HUES64 (cell line): ENCODE results near the gene LBP.

Experiments
- H3K27ac ChIP-seq: 2 replicates; pipeline ENCODE4 v1.7.0; 2013; ENCODE audit warnings: low read depth, low read length, inconsistent platforms
- H3K27me3 ChIP-seq: 2 replicates; pipeline ENCODE4 v1.6.1; 2013; ENCODE audit warnings: mild to moderate bottlenecking, low read length; ENCODE audit not compliant: insufficient read depth
- H3K36me3 ChIP-seq: 2 replicates; pipeline ENCODE4 v1.6.1; 2013; ENCODE audit warnings: mild to moderate bottlenecking, low read length; ENCODE audit not compliant: insufficient read depth
- H3K4me1 ChIP-seq: 2 replicates; pipeline ENCODE4 v1.6.1; 2013; ENCODE audit warnings: mild to moderate bottlenecking, low read length, moderate library complexity; ENCODE audit not compliant: insufficient read depth
- H3K4me3 ChIP-seq: 2 replicates; pipeline ENCODE4 v1.5.1; 2013; ENCODE audit warnings: mild to moderate bottlenecking, low read length, moderate library complexity
- H3K9ac ChIP-seq: 2 replicates; pipeline ENCODE4 v1.6.1; 2013; ENCODE audit warnings: mild to moderate bottlenecking, low read depth, low read length
- H3K9me3 ChIP-seq: 2 replicates; pipeline ENCODE4 v1.6.1; 2013; ENCODE audit warnings: low read depth, low read length; ENCODE audit not compliant: insufficient read depth
- WGBS: fragments of 150-250, 120-280 bp; methylation state at CpG from one replicate; pipeline ENCODE4 v1.1.7; 2013; ENCODE audit warnings: missing lambda C conversion rate; 5-methylcytosine and 5-hydroxymethylcytosine counted together

LBP gene

GRCh38 chr20:38350879-38351775 is 4.8 kb downstream of the LBP start:
- Histone ChIP-seq H3K27me3 (no peaks in the 10 kb centered on the region), H3K36me3 (no peaks in the 10 kb centered on the region), H3K4me3 (no peak overlapping the region), H3K27ac (no peak overlapping the region), H3K9me3 (no peaks in the 10 kb centered on the region), H3K9ac (no peak overlapping the region), H3K4me1 (peaks cover 20% of the 10 kb centered on the region)
- 86% methylated on average over 15 of the region's 15 CpGs for WGBS

DNA sequence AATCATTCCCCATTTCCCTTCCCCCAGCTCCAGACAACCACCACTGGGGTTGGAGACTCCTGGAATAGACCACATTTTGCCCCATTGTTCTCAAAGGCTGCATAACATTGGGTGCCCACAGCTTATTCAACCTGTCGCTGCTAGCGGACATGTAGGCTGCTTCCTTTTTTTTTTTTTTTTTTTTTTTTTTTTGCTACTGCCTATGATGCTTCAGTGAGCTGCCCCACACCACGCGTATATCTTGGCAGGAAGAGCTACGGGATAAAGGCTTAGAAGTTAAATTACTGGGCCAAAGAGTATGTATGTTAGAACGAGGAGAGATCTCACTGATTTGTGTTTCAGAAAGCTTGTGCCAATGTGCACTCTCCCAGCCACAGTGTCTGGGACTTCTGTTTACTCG is 7.0 kb downstream of the LBP start:
- no peak overlapping the region for H3K9ac ChIP-seq
- no peak overlapping the region for H3K4me3 ChIP-seq
- 39% methylated on average over 7 of the region's 7 CpGs for WGBS
- H3K27ac ChIP-seq, result no peak overlapping the region
- H3K27me3 ChIP-seq, result no peaks in the 10 kb centered on the region
- no peaks in the 10 kb centered on the region for H3K36me3 ChIP-seq
- H3K9me3 ChIP-seq, result no peaks in the 10 kb centered on the region
- peaks cover 20% of the 10 kb centered on the region for H3K4me1 ChIP-seq

GRCh38 chr20:38354227-38354626 is 7.9 kb downstream of the LBP start:
- Histone ChIP-seq H3K9ac (peak overlapping the region; percentile 10; the same call in 1 of the 2 replicates), H3K4me3 (no peak overlapping the region), H3K9me3 (no peaks in the 10 kb centered on the region), H3K27ac (no peak overlapping the region), H3K36me3 (no peaks in the 10 kb centered on the region), H3K27me3 (no peaks in the 10 kb centered on the region), H3K4me1 (peaks cover 20% of the 10 kb centered on the region)
- 85% methylated on average over 10 of the region's 10 CpGs for WGBS

GRCh38 chr20:38355161-38356012 is 9.1 kb downstream of the LBP start:
- Histone ChIP-seq H3K9ac (no peak overlapping the region), H3K9me3 (no peaks in the 10 kb centered on the region), H3K4me1 (peaks cover 20% of the 10 kb centered on the region), H3K36me3 (no peaks in the 10 kb centered on the region), H3K4me3 (no peak overlapping the region), H3K27me3 (no peaks in the 10 kb centered on the region), H3K27ac (no peak overlapping the region)
- 82% methylated on average over 16 of the region's 18 CpGs for WGBS

DNA sequence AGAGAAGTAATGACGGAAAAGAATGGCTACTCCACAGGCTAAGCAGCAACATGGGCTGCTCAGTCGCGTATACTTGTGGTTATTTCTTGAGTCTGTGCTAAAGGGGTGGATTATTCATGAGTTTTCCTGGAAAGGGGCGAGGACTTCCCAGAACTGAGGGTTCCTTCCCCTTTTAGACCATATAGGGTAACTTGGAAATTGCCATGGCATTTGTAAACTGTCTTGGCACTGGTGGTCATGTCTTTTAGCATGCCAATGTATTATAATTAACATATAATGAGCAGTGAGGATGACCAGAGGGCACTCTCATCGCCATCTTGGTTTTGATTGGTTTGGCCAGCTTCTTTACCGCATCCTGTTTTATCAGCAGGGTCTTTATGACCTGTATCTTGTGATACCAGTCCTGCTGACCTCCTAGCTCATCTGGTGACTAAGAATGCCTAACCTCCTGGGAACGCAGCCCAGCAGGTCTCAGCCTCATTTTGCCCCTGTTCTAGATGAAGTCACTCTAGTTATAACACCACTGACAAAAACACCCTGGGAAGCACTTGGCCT is 11.4 kb downstream of the LBP start:
- Histone ChIP-seq H3K36me3 (no peaks in the 10 kb centered on the region), H3K27me3 (no peaks in the 10 kb centered on the region), H3K9ac (no peak overlapping the region), H3K27ac (no peak overlapping the region), H3K9me3 (no peaks in the 10 kb centered on the region), H3K4me3 (no peak overlapping the region), H3K4me1 (peaks cover 20% of the 10 kb centered on the region)
- WGBS, result 90% methylated on average over 7 of the region's 7 CpGs

DNA sequence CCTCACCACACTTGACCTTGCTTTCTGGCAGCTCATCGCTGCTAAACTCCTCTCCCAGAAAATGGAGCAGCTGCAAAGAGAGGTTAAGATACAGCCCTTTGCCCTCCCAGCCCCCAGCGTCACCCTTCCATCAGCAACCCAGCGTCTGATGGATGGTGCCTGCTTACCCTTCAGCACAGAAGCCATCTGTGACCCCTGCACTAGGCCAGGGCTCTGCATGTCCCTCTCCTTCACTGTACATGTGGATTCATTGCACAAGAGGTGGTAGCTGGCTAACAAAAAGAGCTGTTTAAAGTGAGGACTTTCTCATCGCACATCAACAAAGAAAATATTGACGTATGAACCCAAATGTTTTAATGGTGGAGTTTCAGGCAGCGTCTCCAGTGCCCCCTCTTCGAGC is 12.3 kb downstream of the LBP start:
- Histone ChIP-seq H3K4me3 (no peak overlapping the region), H3K27ac (no peak overlapping the region), H3K9me3 (no peaks in the 10 kb centered on the region), H3K36me3 (no peaks in the 10 kb centered on the region), H3K27me3 (no peaks in the 10 kb centered on the region), H3K4me1 (peaks cover 14% of the 10 kb centered on the region), H3K9ac (no peak overlapping the region)
- WGBS, result 92% methylated on average over 7 of the region's 7 CpGs

DNA sequence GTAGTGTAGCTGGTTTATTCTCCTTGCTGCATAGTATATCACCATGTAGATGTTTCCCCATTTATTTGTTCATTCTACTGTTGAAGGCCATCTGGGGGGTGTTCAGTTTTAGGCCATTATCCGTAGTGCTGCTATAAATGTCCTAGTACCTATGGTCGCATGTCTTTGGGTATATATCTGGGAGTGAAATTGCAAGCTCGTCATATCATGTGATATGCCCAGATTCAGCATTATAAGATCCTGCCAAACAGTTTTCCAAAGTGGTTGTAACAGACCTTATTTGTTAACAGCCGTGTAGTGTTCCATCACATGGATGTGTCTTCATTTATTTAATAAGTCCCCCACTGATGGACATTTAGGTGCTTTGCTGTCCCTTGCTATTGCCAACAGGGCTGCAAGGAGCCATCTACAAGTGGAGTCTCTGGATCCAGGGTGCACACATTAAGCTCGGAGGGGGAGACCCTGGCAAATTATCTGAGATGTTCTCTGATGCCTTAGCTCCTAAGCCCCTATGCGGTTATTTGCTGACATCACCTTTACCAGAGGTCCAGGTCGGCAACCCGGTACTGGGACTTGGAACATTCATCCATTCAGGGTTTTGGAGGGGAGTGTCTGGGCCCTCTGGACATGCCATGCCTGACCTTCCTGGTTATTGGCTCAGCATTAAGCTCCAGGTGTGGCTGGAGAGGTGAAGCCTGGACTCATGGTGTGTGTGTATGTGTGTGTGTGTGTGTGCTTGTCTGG is 16.9 kb downstream of the LBP start:
- Histone ChIP-seq H3K27me3 (no peaks in the 10 kb centered on the region), H3K4me1 (no peaks in the 10 kb centered on the region), H3K4me3 (no peak overlapping the region), H3K9ac (no peak overlapping the region), H3K36me3 (no peaks in the 10 kb centered on the region), H3K9me3 (no peaks in the 10 kb centered on the region), H3K27ac (no peak overlapping the region)
- 90% methylated on average over 8 of the region's 8 CpGs for WGBS

GRCh38 chr20:38369389-38369788 is 23.1 kb downstream of the LBP start:
- Histone ChIP-seq H3K4me1 (peaks cover 3% of the 10 kb centered on the region; the same call in 1 of the 2 replicates), H3K9ac (no peak overlapping the region), H3K27me3 (no peaks in the 10 kb centered on the region), H3K9me3 (no peaks in the 10 kb centered on the region), H3K27ac (no peak overlapping the region), H3K36me3 (no peaks in the 10 kb centered on the region), H3K4me3 (peak overlapping the region; percentile 3)
- 57% methylated on average over 2 of the region's 2 CpGs for whole genome bisulfite sequencing

- Histone ChIP-seq H3K27me3 (no peaks in the 10 kb centered on the region), H3K4me1 (peaks cover 3% of the 10 kb centered on the region; the same call in 1 of the 2 replicates), H3K9ac (no peak overlapping the region), H3K27ac (no peak overlapping the region), H3K9me3 (no peaks in the 10 kb centered on the region), H3K36me3 (no peaks in the 10 kb centered on the region), H3K4me3 (no peak overlapping the region)
- WGBS, result 93% methylated on average over 5 of the region's 5 CpGs
These were observed 26.5 kb downstream of the LBP start for GRCh38 chr20:38372806-38373205.

DNA sequence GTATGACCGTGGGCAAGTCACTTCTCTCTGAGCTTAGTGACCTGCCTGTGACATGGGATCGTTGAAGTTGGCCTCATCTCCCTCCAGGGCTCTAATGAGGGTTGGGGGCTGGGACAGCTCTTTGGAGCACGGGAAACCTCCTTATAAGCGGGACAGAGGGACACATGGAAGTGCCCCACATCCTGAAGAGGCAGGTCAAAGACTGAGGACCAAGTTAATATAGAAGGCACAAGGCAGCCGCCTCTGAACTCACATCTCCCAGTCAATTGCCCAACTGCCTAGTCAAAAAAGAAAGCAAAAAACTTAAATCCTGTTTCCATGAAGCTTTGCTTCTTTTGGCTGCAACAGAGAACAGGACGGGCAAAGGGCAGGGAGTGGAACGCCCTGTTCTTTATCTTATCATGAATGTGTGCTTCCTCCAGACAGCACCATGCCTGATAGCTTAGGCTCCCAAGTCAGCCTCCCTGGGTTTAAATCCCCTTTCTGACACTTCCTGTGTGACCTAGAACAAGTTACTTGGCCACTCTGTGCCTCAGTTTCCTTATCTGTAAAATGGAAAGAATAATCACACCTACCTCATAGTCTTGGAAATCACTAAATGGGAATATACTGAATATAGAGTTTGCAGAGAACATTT is 27.1 kb downstream of the LBP start:
- no peaks in the 10 kb centered on the region for H3K36me3 ChIP-seq
- no peak overlapping the region for H3K27ac ChIP-seq
- peaks cover 3% of the 10 kb centered on the region; the same call in 1 of the 2 replicates for H3K4me1 ChIP-seq
- WGBS, result 68% methylated on average over 7 of the region's 7 CpGs
- no peaks in the 10 kb centered on the region for H3K9me3 ChIP-seq
- H3K4me3 ChIP-seq, result no peak overlapping the region
- H3K27me3 ChIP-seq, result no peaks in the 10 kb centered on the region
- no peak overlapping the region for H3K9ac ChIP-seq
